HEK293 (cell line): Measurements from ENCODE around the gene MRGPRE.
"Not testable (repeated sequence)": the region's sequence is repeated elsewhere in the genome, so short reads cannot be mapped to it uniquely, and the experiment has no call there.

Source experiments
- CTCF ChIP-seq: fragments of 450-650 bp; formaldehyde crosslinking; IDR thresholded peaks from 2 replicates; pipeline ENCODE4 v1.5.1; 2016; ENCODE audit warnings: missing biosample characterization, missing genetic modification characterization
- YY1 ChIP-seq: fragments of 450-650 bp; formaldehyde crosslinking; IDR thresholded peaks from 2 replicates; pipeline ENCODE4 v1.5.1; 2018; ENCODE audit warnings: missing biosample characterization, missing genetic modification characterization
- ZNF2 ChIP-seq: fragments of 450-650 bp; formaldehyde crosslinking; IDR thresholded peaks from 2 replicates; pipeline ENCODE4 v1.5.1; 2016; ENCODE audit warnings: missing biosample characterization, missing genetic modification characterization

DNA sequence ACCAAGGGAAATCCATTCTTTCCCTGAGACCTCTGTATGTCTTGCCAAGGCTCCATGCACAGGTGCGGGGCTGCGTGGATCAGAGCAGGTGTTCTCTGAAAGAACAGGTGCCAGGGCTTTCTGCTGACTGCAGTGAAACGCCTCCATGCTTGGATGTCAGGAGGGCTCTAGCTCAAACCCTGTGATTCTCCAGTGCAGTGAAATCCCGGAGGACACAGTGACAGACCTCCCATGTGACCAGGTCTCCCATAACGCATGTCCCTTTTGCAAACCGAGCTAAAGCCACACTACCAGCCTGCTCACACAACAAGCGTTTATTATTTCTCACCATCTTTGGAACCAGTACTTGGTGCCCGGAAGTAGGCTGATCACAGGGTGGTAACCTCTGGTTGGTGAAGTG is 41.4 kb upstream of the MRGPRE start:
- not testable (repeated sequence) for TF ChIP-seq YY1, CTCF, ZNF2 (tag by site-specific recombination)
